Fibroblast of skin of left biceps (primary cell): ENCODE results near the gene GMCL2.

Experiments used
- DNase-seq, 2 experiments: peaks; one replicate each; pipeline ENCODE4 v3.0.0-alpha.2; 2013; ENCODE audit warnings: low read depth in 2 of 2

The GMCL2 gene

GRCh38 chr5:178182158-178182876, 4.9 kb downstream of the GMCL2 start:
- no peak for DNase-seq

GRCh38 chr5:178180141-178180863, 6.9 kb downstream of the GMCL2 start:
- DNase-seq: no peak

DNA sequence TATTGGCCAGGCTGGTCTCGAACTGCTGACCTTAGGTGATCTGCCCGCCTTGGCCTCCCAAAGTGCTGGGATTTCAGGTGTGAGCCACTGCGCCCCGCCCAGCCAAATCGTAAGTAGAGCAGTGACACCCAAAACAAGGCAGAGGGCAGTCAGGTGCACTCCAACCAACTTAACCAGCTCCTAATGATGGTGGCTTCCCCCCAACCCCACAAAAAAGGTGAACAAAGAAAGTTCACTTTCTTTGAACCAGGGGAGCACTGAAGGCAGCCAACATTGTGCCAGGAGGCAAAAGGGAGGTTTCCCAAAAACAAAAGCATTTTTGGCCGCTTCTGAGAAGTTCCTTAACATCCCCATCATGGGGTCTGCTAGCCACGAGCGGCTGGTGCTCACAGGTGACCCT, 9.6 kb downstream of the GMCL2 start:
- DNase-seq: no peak

GRCh38 chr5:178176791-178177190, 10.4 kb downstream of the GMCL2 start:
- no peak for DNase-seq

- DNase-seq: no peak
These were observed 12.7 kb downstream of the GMCL2 start for GRCh38 chr5:178174456-178174855.

- no peak for DNase-seq
These were observed 16.7 kb downstream of the GMCL2 start for GRCh38 chr5:178170455-178170854.

- DNase-seq: no peak
These were observed 21.6 kb downstream of the GMCL2 start for GRCh38 chr5:178165581-178165980.

DNA sequence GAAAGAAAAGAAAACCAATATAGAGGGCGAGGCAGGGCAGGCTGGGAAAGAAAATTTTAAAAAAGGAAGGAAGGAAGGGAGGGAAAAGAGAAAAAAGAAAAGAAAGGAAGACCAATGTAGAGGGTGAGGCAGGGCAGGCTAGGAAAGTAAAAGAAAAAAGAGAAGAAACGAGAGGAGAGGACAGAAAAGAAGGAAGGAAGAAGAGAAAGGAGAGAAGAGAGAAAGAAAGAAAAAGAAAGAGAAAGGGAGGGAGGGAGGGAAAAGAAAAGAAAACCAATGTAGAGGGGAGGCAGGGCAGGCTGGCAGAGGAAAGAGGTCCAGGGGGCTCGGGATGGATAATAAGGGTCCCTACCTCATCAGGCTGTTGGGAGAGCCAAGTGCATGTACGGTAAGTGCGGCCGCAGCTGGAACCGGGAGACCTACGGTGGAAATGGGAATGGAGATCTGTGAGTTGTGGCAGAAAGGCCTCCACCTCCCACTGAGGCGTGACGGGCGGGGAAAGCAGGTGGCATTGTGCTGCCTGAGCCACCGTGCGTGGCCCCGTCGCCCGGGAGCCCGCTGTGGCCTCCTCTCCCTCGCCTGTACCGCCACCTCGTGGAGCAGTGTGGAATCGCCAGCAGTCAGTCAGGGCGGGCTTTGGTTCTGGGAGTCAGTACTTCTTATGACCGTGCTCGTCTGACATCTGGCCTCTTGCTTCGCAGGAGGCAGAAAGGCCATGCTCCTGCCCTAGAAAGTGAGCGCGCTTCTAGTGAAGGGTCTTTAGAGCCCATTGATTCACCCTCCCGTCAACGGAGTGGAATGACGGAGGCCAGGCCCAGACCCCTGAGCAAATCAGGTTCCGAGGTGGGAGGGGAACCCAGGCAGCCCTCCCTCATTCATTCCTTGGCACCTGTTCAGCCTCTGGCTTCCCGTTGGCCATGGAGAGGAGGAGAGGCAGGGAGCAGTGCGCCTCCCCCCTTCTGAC, 23.1 kb downstream of the GMCL2 start:
- peak; percentile 4 to 20 for DNase-seq

- no peak for DNase-seq
These were observed 24.7 kb downstream of the GMCL2 start for GRCh38 chr5:178162481-178162880.

- no peak for DNase-seq
These were observed 27.0 kb downstream of the GMCL2 start for GRCh38 chr5:178160176-178160575.

GRCh38 chr5:178155065-178155464, 32.1 kb downstream of the GMCL2 start:
- DNase-seq: no peak

- DNase-seq: peak; percentile 94 to 96
These were observed 33.4 kb downstream of the GMCL2 start, which contains the start of gene NHP2 for GRCh38 chr5:178153530-178154340. NHP2 (minus strand) TSS chr5:178153885; CDS start chr5:178153817, 68 bp downstream.

- no peak for DNase-seq
These were observed 34.4 kb downstream of the GMCL2 start for GRCh38 chr5:178152491-178153444.

GRCh38 chr5:178150977-178151734, 36.0 kb downstream of the GMCL2 start:
- no peak for DNase-seq

GRCh38 chr5:178149199-178149932, 37.8 kb downstream of the GMCL2 start:
- DNase-seq: no peak

- no peak for DNase-seq
These were observed 39.8 kb downstream of the GMCL2 start for GRCh38 chr5:178147406-178147805.

- no peak for DNase-seq
These were observed 41.0 kb downstream of the GMCL2 start for GRCh38 chr5:178145965-178146820.

- DNase-seq: no peak
These were observed 43.3 kb downstream of the GMCL2 start for GRCh38 chr5:178143901-178144300.
